ENCODE data around the gene AKAP6. TPM values are rescaled to one million over a fixed set of nuclear protein-coding genes. Genes with fewer than 3 reads are reported as not detected.

AKAP6 gene
- total and polyA plus RNA-seq, 2 of the 8 experiments (the other 6 are each of a cell fraction or from before 2014, with no cell fraction given): 0.09 to 0.89 TPM

- TF ChIP-seq EZH2 (IDR thresholded peaks at IDR 0.05; ENCODE audit: low read depth, low read length, severe bottlenecking): no peak
- TF ChIP-seq TBP (IDR thresholded peaks at IDR 0.05; ENCODE audit: low read depth, low read length): no peak
- TF ChIP-seq RFX5 (IDR thresholded peaks at IDR 0.05; ENCODE audit: borderline replicate concordance, low read depth, low read length): no peak
- TF ChIP-seq YY1 (IDR thresholded peaks at IDR 0.05; ENCODE audit: low read depth, low read length): no peak
- TF ChIP-seq NRF1 (IDR thresholded peaks at IDR 0.05; ENCODE audit: low read depth, low read length): no peak
- no peak for TF ChIP-seq SP2 (IDR thresholded peaks at IDR 0.05; ENCODE audit: low read length)
- no peak for TF ChIP-seq RXRA (IDR thresholded peaks at IDR 0.05; ENCODE audit: insufficient read depth, low read depth, low read length)
Measured at GRCh38 chr14:32611752-32612151, 282.7 kb downstream of the AKAP6 start (continued).
